ENCODE data around the gene CEP76.
"Not testable (repeated sequence)": the region's sequence is repeated elsewhere in the genome, so short reads cannot be mapped to it uniquely, and the experiment has no call there.

The CEP76 gene

DNA sequence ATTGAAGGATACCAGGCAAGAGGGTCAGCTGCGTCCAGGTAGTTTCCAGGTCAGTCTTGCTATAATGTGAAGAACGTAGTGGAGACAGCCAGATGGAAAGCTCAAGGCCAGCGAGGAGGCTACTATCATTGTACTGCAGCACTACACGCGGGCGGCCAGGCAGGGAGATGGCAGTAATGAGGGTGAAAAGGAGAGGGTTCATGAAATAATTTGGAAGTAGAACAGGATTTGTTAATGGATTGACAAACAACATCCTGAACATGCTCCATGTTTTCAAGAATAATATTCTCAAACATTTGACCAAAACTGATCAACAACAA is 61.7 kb downstream of the CEP76 start:
- DNase-seq: no peak

DNA sequence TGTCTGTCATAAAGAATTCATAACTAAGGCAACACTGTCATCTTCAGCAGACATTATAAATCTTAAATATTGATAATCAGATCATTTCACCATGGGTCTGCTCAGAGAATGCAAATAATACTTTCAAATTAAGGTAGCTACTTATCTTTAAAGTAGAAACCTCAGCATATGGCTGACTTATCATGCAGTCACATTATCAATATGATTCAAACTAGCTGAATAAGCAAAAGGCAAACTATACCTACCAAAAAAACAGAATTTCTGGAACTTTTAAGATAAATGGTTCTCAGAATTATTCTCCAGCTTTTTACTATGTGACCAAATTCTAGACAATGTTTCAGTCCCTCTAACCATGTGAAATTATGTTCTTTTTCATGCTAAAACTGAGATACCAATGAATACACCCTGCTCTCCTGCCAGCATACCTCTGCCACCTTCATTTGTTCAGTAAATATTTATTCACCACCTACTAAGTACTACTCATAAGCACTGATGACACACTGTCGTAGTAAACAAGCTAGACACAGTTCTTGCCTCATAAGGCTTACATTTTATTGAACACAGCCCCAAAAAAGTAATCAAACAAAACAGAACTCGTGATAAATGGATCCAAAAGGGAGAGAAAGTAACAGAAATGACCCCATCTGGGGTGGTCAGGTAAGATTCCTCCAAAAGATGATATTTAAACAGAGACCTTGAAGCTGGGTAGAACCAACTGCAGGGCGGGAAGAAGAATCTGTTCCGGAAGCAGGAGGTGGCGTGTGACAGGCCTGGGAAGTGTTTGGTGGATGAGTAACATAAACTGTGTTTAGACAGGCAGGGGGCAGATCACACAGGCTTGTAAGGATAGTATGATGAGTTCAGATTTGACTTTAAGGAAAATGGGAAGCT is 62.3 kb downstream of the CEP76 start:
- DNase-seq: no peak

GRCh38 chr18:12638644-12639124 is 63.8 kb downstream of the CEP76 start:
- no peak for DNase-seq

DNA sequence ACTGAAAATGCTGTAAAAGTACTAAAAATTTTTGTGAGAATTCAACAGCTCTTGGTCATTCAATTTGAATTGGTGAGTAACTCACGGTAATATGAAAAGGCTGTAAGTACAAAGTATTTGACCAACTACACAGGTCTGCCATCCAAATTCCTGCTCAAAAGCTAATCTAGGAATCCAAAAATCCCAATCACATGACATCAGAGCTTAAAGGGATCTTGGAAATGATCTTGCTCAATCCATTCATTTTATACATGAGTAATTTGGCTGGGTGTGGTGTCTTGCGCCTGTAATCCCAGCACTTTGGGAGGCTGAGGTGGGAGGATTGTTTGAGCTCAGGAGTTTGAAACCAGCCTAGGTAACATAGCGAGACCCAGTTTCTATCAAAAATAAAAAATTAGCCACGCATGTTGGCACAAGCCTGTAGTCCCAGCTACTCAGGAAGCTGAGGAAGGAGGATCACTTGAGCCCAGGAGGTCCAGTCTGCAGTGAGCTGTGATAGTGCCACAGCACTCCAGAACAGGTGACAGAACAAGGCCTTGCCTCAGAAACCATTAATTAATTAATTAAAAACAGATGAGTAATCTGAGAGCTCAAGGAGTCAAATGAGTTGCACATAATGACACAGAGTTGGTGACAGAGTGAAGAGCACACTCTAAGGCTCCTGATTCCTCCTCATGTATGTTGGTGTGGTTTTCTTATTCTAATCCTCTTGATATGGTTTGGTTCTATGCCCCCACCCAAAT is 64.5 kb downstream of the CEP76 start:
- DNase-seq: no peak

- DNase-seq: no peak
Observed at GRCh38 chr18:12637393-12637792, 65.1 kb downstream of the CEP76 start.

DNA sequence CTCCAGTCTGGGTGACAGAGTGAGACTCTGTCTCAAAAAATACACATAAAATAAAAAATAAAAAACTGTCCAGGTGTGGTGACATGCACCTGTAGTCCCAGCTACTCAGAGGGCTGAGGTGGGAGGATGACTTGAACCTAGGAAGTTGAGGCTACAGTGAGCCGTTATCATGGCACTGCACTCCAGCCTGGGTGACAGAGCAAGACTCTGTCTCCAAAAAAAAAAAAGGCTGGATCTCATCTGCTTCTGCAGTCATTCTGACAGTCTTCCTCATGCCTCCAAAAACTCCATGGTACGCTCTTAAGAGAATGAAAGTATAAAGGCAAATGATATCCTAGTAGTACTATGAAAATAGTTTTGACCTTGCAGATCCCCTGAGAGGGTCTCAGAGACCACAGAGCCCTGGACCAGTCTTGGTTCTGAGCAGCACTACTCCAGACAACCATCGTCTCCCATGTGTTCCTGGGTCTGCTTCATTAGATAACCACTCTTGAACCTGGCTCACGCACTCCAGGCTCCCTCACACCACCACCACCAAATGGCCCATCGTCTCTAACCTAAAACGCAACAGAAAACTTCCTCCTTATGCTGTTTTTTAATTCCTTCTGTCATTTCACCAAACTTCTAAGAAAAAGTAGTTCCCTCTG is 70.6 kb downstream of the CEP76 start:
- no peak for DNase-seq

- no peak for DNase-seq
Observed at GRCh38 chr18:12630136-12630535, 72.4 kb downstream of the CEP76 start.

DNA sequence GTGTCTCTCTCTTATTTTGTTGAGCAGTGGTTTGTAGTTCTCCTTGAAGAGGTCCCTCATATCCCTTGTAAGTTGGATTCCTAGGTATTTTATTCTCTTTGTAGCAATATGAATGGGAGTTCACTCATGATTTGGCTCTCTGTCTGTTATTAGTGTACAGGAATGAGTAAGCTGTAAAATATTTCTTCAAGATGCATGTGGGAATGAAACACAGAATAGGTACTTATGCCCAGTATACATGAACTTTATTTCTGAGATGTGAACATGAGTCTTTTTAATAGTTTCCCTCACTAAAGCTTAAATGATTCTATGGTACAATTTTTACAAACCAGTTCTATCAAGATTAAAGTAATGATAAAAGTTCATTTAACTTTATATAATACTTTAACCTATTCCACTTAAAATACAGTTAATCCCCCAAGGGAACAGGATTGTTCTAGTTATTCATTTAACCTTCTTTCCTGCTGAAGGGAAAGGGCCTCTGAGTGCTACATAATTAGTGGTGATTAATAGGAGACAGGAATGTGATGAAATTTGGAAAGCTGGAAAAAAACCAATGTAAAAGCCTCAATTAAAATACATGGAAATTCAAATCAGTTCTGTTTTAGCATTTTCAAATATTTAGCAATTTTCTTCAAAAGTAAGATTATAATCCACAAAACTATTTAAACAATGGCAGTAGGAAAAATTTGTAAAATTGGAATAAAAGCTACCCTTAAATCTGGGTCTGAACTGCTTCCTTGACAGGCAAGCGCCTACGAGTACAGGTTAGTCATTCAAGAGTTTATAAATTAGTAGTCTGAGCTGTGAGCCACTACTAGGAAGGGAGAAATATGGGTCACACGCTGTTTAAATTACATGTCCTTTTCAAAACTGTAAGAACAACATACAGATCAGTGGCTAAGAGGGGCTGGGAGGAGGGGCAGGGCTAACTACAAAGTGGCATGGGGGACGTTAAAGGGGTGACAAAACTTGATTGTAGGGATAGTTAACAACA is 73.5 kb downstream of the CEP76 start:
- DNase-seq: no peak

DNA sequence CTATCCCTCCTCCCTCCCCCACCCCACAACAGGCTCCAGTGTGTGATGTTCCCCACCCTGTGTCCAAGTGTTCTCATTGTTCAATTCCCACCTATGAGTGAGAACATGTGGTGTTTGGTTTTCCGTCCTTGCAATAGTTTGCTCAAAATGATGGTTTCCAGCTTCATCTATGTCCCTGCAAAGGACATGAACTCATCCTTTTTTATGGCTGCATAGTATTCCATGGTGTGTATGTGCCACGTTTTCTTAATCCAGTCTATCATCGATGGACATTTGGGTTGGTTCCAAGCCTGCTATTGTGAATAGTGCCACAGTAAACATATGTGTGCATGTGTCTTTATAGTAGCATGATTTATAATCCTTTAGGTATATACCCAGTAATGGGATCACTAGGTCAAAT is 75.3 kb downstream of the CEP76 start:
- DNase-seq: not testable (repeated sequence)

- DNase-seq: no peak
Observed at GRCh38 chr18:12625241-12625640, 77.3 kb downstream of the CEP76 start.

Data from NCI-H510A treated with DMSO at 0.1 percent for 48 hours (cell line).